PFSK-1 (cell line): ENCODE data around the gene PFKFB3.

ENCODE experiments used
- POLR2AphosphoS5 ChIP-seq: IDR thresholded peaks from 2 replicates; pipeline ENCODE4 v1.6.1; 2012; ENCODE audit warnings: low read depth, mild to moderate bottlenecking, control low read depth, low read length, moderate library complexity
- REST ChIP-seq, 2 experiments: IDR thresholded peaks; 2 replicates each; pipeline versions ENCODE4 v1.6.1 to v1.8.0; 2011 to 2012; ENCODE audit warnings: low read depth in 2 of 2, low read length in 2 of 2, control low read depth in 1 of 2, inconsistent platforms in 1 of 2, mild to moderate bottlenecking in 1 of 2, moderate library complexity in 1 of 2; ENCODE audit not compliant: insufficient read depth in 1 of 2
- SIN3A ChIP-seq: IDR thresholded peaks from 2 replicates; pipeline ENCODE4 v1.6.1; 2012; ENCODE audit warnings: mild to moderate bottlenecking, low read length, moderate library complexity, borderline replicate concordance; ENCODE audit not compliant: insufficient read depth
- TAF1 ChIP-seq: IDR thresholded peaks from 2 replicates; pipeline ENCODE4 v1.6.1; 2012; ENCODE audit warnings: low read length, control low read depth, borderline replicate concordance; ENCODE audit not compliant: insufficient read depth

GRCh38 chr10:6254201-6254600, 51.5 kb downstream of the PFKFB3 start:
- no peak for TF ChIP-seq REST (IDR thresholded peaks at IDR 0.05; ENCODE audit: insufficient read depth in 1 of 2, low read depth in 2 of 2, low read length in 2 of 2)
- TF ChIP-seq TAF1 = no peak
- no peak for TF ChIP-seq POLR2AphosphoS5
- TF ChIP-seq SIN3A = no peak
